Measurements from ENCODE around the gene PIAS2. TPM values are rescaled to one million over a fixed set of nuclear protein-coding genes. Genes with fewer than 3 reads are reported as not detected.
A peak's percentile ranks its signal among the peaks of the same experiment; 100 is the strongest.

Gene PIAS2
- total RNA-seq, 4 donors from 2014 or later = 18.1 to 26.9 (median 25.4) TPM

- intact Hi-C loops (cut with DNase I) = no loop called here
- WGBS = 67% methylated on average over 6 of the region's 6 CpGs
Observed at GRCh38 chr18:46759890-46760289, 157.4 kb downstream of the PIAS2 start.

GRCh38 chr18:46756559-46757201 lies 160.6 kb downstream of the PIAS2 start, which contains the start of gene ST8SIA5:
Gene ST8SIA5 (minus strand): TSS chr18:46757053. CDS start chr18:46756508, 545 bp downstream.
- no peak for DNase-seq (ENCODE audit: extremely low spot score)
- TF ChIP-seq POLR2A (IDR thresholded peaks at IDR 0.05; ENCODE audit: low read depth) (no peak), EP300 (IDR thresholded peaks at IDR 0.05) (no peak), POLR2AphosphoS5 (IDR thresholded peaks at IDR 0.05) (no peak)
- TF ChIP-seq, protein P1, sequence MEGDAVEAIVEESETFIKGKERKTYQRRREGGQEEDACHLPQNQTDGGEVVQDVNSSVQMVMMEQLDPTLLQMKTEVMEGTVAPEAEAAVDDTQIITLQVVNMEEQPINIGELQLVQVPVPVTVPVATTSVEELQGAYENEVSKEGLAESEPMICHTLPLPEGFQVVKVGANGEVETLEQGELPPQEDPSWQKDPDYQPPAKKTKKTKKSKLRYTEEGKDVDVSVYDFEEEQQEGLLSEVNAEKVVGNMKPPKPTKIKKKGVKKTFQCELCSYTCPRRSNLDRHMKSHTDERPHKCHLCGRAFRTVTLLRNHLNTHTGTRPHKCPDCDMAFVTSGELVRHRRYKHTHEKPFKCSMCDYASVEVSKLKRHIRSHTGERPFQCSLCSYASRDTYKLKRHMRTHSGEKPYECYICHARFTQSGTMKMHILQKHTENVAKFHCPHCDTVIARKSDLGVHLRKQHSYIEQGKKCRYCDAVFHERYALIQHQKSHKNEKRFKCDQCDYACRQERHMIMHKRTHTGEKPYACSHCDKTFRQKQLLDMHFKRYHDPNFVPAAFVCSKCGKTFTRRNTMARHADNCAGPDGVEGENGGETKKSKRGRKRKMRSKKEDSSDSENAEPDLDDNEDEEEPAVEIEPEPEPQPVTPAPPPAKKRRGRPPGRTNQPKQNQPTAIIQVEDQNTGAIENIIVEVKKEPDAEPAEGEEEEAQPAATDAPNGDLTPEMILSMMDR (IDR thresholded peaks at IDR 0.05) = no peak
- Histone ChIP-seq H3K27ac (replicated peaks in 1 of 4) (no peak within 1 kb of the TSS), H3K9me3 (no peaks in the 10 kb centered on the region), H3K4me3 (peak within 1 kb of the TSS; percentile 31 to 37 (median 37)), H3K4me1 (peaks cover 5 to 27% (median 24%) of the 10 kb centered on the region in 4 donors), H3K27me3 (peaks cover 0 to 76% (median 24%) of the 10 kb centered on the region in 4 donors), H3K36me3 (no peaks in the 10 kb centered on the region)
- 3% methylated on average over 16 of the region's 74 CpGs for WGBS
- intact Hi-C loops (cut with DNase I) = no loop called here

More at GRCh38 chr18:46759890-46760289, 157.4 kb downstream of the PIAS2 start:
- peaks cover 5 to 27% (median 24%) of the 10 kb centered on the region in 4 donors for H3K4me1 ChIP-seq
- peaks cover 0 to 75% (median 24%) of the 10 kb centered on the region in 4 donors for H3K27me3 ChIP-seq
- H3K27ac ChIP-seq (replicated peaks in 1 of 4) = no peak overlapping the region
- no peak for TF ChIP-seq EP300 (IDR thresholded peaks at IDR 0.05)
- TF ChIP-seq POLR2AphosphoS5 (IDR thresholded peaks at IDR 0.05) = no peak
- H3K36me3 ChIP-seq = no peaks in the 10 kb centered on the region
- H3K9me3 ChIP-seq = no peaks in the 10 kb centered on the region
- no peak overlapping the region for H3K4me3 ChIP-seq
- DNase-seq (ENCODE audit: extremely low spot score) = peak; percentile 39

- 5% methylated on average over 26 of the region's 41 CpGs for WGBS
- H3K36me3 ChIP-seq = no peaks in the 10 kb centered on the region
- TF ChIP-seq POLR2A (IDR thresholded peaks at IDR 0.05; ENCODE audit: low read depth) = no peak
- TF ChIP-seq, protein P1 (IDR thresholded peaks at IDR 0.05) = no peak
- TF ChIP-seq EP300 (IDR thresholded peaks at IDR 0.05) = no peak
- no peak for TF ChIP-seq POLR2AphosphoS5 (IDR thresholded peaks at IDR 0.05)
- peaks cover 0 to 73% (median 24%) of the 10 kb centered on the region in 4 donors for H3K27me3 ChIP-seq
- H3K4me3 ChIP-seq = peak overlapping the region; percentile 31 to 37 (median 37)
- H3K4me1 ChIP-seq = peaks cover 5 to 27% (median 24%) of the 10 kb centered on the region in 4 donors
- no peak overlapping the region for H3K27ac ChIP-seq (replicated peaks in 1 of 4)
- no peak for DNase-seq (ENCODE audit: extremely low spot score)
- intact Hi-C loops (cut with DNase I) = no loop called here
- H3K9me3 ChIP-seq = no peaks in the 10 kb centered on the region
Observed at GRCh38 chr18:46756025-46756558, 161.2 kb downstream of the PIAS2 start.

DNA sequence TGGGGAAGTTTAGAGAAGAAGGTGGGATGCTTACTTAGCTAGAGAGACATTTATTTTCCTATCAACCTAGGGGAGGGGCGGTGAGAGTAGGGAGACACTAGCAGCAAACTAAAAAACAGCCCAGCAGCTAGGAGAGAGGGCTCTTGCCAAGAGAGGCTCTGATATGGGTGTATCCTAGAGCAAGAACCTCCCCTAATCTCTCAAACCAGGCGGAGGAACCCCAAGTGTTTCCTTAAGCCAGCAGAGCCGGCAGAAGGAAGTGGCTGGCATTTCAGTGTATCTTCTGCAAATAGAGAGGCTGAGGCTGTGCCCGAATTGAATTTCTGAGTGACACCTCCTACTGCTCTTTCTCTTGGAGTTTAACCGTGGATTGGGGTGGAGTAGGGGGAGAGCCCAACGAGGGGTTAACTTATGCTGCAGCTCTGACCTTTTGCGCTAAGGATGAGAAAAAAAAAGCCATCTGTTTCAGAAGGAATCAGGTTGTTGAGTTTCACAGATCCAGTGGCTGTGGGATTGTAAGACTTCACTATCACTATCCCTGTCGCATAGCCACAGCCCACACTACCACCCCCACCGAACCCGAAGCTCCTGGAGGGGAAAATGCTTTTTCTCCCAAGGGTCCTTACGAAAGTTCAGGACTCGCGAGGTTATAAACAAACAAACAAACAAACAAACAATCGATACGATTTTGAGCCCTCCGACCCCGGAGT lies 161.8 kb downstream of the PIAS2 start:
- Histone ChIP-seq H3K36me3 (no peaks in the 10 kb centered on the region), H3K27ac (replicated peaks in 1 of 4) (no peak overlapping the region), H3K9me3 (no peaks in the 10 kb centered on the region), H3K4me1 (peaks cover 5 to 27% (median 24%) of the 10 kb centered on the region in 4 donors), H3K27me3 (peaks cover 0 to 67% (median 24%) of the 10 kb centered on the region in 4 donors), H3K4me3 (peak overlapping the region in 2 of 4 donors; percentile 31 to 37)
- no peak for TF ChIP-seq EP300 (IDR thresholded peaks at IDR 0.05)
- no peak for TF ChIP-seq POLR2A (IDR thresholded peaks at IDR 0.05; ENCODE audit: low read depth)
- TF ChIP-seq, protein P1 (IDR thresholded peaks at IDR 0.05) = no peak
- TF ChIP-seq POLR2AphosphoS5 (IDR thresholded peaks at IDR 0.05) = no peak
- intact Hi-C loops (cut with DNase I) = no loop called here
- 11% methylated on average over 17 of the region's 17 CpGs for WGBS
- DNase-seq (ENCODE audit: extremely low spot score) = no peak
